HCT116 (cell line): Measurements from ENCODE around the gene CD2BP2. TPM values are rescaled to one million over a fixed set of nuclear protein-coding genes. Genes with fewer than 3 reads are reported as not detected.

Source experiments
- ATAC-seq: fragments of 200-7000 bp; cut with Tn5 transposase; 2 replicates; pipeline ENCODE4 v1.9.1; 2020; ENCODE audit warnings: mild to moderate bottlenecking, moderate library complexity
- BruUV-seq: library from RNA; stranded (reverse); fragments of 400-500 nt; replicated peaks from 2 replicates; lab custom pipeline; 2021; lab: Mats Ljungman, UMichigan
- CTCF ChIA-PET: fragments of 300-600 bp; sonication (Branson Sonifier 250); formaldehyde crosslinking; loops from one replicate; lab custom pipeline; 2021; ENCODE audit warnings: antibody characterized with exemption; lab: Charles Lee
- POLR2A ChIA-PET: fragments of 300-600, 350-600 bp; sonication (Branson Sonifier 250); formaldehyde crosslinking; loops from one replicate; lab custom pipeline; 2021; ENCODE audit warnings: antibody characterized with exemption; lab: Charles Lee
- RAD21 ChIA-PET, 2 experiments: fragments of 300-600 bp; sonication (Branson Sonifier 250); formaldehyde crosslinking; loops; one replicate each; lab custom pipeline; 2023; ENCODE audit warnings: low total read pairs in 2 of 2; ENCODE audit not compliant: uncharacterized antibody in 2 of 2, unreplicated experiment in 2 of 2, low non-redundant PET in 1 of 2; lab: Charles Lee
- DNase-seq: peaks from one replicate; pipeline ENCODE4 v3.0.0-alpha.2; 2010; ENCODE audit warnings: low read depth, low spot score
- H2AFZ ChIP-seq: fragments of 200-600 bp; shearing (Covaris generic), sonication (generic); 2 replicates; pipeline ENCODE4 v1.6.1; 2017; ENCODE audit warnings: low read depth, mixed run types, mixed read lengths, antibody characterized with exemption, low read length; ENCODE audit not compliant: poor library complexity, severe bottlenecking
- H3K27ac ChIP-seq: 2 replicates; pipeline ENCODE4 v1.5.1; 2012; ENCODE audit warnings: low read depth, low read length
- H3K27me3 ChIP-seq: fragments of 200-600 bp; sonication (generic); 2 replicates; pipeline ENCODE4 v1.6.1; 2016; ENCODE audit warnings: mixed run types, low read length, mixed read lengths; ENCODE audit not compliant: insufficient read depth
- H3K36me3 ChIP-seq, 2 experiments: fragments of 200-500 bp in 1 of 2; fragments of 200-600 bp in 1 of 2; sonication (Bioruptor generic) in 1 of 2; sonication (generic) in 1 of 2; 2 replicates each; pipeline versions ENCODE4 v1.5.1 to v1.6.1; 2014 to 2016; ENCODE audit warnings: low read length in 2 of 2, inconsistent platforms in 1 of 2, mixed read lengths in 1 of 2, mixed run types in 1 of 2; ENCODE audit not compliant: insufficient read depth in 2 of 2, control insufficient read depth in 1 of 2
- H3K4me1 ChIP-seq, 2 experiments: fragments of 200-600 bp in 1 of 2; sonication (generic) in 1 of 2; 2 replicates each; pipeline versions ENCODE4 v1.5.1 to v1.6.1; 2012 to 2017; ENCODE audit warnings: low read length in 2 of 2, inconsistent platforms in 1 of 2, mild to moderate bottlenecking in 1 of 2, mixed read lengths in 1 of 2, mixed run types in 1 of 2, moderate library complexity in 1 of 2; ENCODE audit not compliant: insufficient read depth in 2 of 2, control insufficient read depth in 1 of 2
- H3K4me2 ChIP-seq: fragments of 200-600 bp; sonication (generic); 2 replicates; pipeline ENCODE4 v1.6.1; 2017; ENCODE audit warnings: mixed run types, low read length, mixed read lengths
- H3K4me3 ChIP-seq, 2 experiments: fragments of 200-600 bp in 1 of 2; sonication (generic) in 1 of 2; replicated peaks in 1 of 2; 2 replicates each; pipeline ENCODE4 v1.5.1; 2011 to 2016; ENCODE audit warnings: low read length in 2 of 2, control low read depth in 1 of 2, low read depth in 1 of 2, mild to moderate bottlenecking in 1 of 2, mixed read lengths in 1 of 2, mixed run types in 1 of 2
- H3K79me2 ChIP-seq: fragments of 200-600 bp; sonication (generic); 2 replicates; pipeline ENCODE4 v1.6.1; 2017; ENCODE audit warnings: mild to moderate bottlenecking, mixed run types, low read length, moderate library complexity, mixed read lengths; ENCODE audit not compliant: insufficient read depth
- H3K9ac ChIP-seq: fragments of 200-600 bp; sonication (generic); 2 replicates; pipeline ENCODE4 v1.6.1; 2016; ENCODE audit warnings: low read length, mixed read lengths
- H3K9me2 ChIP-seq: fragments of 200-600 bp; sonication (generic), shearing (Covaris generic); 2 replicates; pipeline ENCODE4 v1.6.1; 2017; ENCODE audit warnings: mixed run types, mild to moderate bottlenecking, moderate library complexity; ENCODE audit not compliant: insufficient read depth
- H3K9me3 ChIP-seq, 2 experiments: fragments of 200-500 bp in 1 of 2; fragments of 200-600 bp in 1 of 2; sonication (Bioruptor generic) in 1 of 2; sonication (generic) in 1 of 2; 2 replicates each; pipeline ENCODE4 v1.6.1; 2014 to 2017; ENCODE audit warnings: low read length in 2 of 2, mixed read lengths in 2 of 2, inconsistent platforms in 1 of 2, low read depth in 1 of 2, mild to moderate bottlenecking in 1 of 2, mixed run types in 1 of 2, moderate library complexity in 1 of 2; ENCODE audit not compliant: control insufficient read depth in 1 of 2, insufficient read depth in 1 of 2
- H4K20me1 ChIP-seq: fragments of 200-600 bp; sonication (generic), shearing (Covaris generic); 2 replicates; pipeline ENCODE4 v1.6.1; 2017; ENCODE audit warnings: mixed run types, mild to moderate bottlenecking, moderate library complexity; ENCODE audit not compliant: insufficient read depth
- FOSL1 ChIP-seq: IDR thresholded peaks from 2 replicates; pipeline ENCODE4 v1.6.1; 2012; ENCODE audit warnings: low read depth
- MAX ChIP-seq: IDR thresholded peaks from 2 replicates; pipeline ENCODE4 v1.6.1; 2012
- POLR2A ChIP-seq: IDR thresholded peaks from 2 replicates; pipeline ENCODE4 v1.7.0; 2011; ENCODE audit warnings: borderline replicate concordance; ENCODE audit not compliant: insufficient read depth, insufficient read length; ENCODE audit errors: extremely low read depth
- ZBTB33 ChIP-seq: IDR thresholded peaks from 2 replicates; pipeline ENCODE4 v1.6.1; 2011; ENCODE audit warnings: mild to moderate bottlenecking, low read length, moderate library complexity; ENCODE audit not compliant: insufficient replicate concordance; ENCODE audit errors: extremely low read depth
- intact Hi-C: fragments of 100-400 bp; cut with micrococcal nuclease; formaldehyde crosslinking; loops from 2 replicates; pipeline ENCODE4 v1.10.0; 2022
- total RNA-seq: library from RNA; stranded (reverse); gene quantifications from one replicate; pipeline ENCODE4 v1.2.1, GENCODE V29; 2021; ENCODE audit not compliant: unreplicated experiment

Gene CD2BP2
- total RNA-seq, 1 experiment from 2014 or later: 51.8 TPM

GRCh38 chr16:30395992-30396585, 41.0 kb upstream of the CD2BP2 start:
- Histone ChIP-seq H3K9ac (peak overlapping the region; percentile 87), H3K36me3 (peaks cover 2 to 18% of the 10 kb centered on the region in 2 experiments; a peak in 3 of 4 replicates), H2AFZ (no peak overlapping the region), H4K20me1 (no peaks in the 10 kb centered on the region)
- ATAC-seq: no peak
- intact Hi-C loops: loop anchor here (1.0 to 2.0 kb wide), 2 partner anchors 17 to 41 kb away; partner anchors contain the start of gene CD2BP2
- TF ChIP-seq POLR2A (no peak), ZBTB33 (no peak), MAX (no peak), FOSL1 (no peak)
- TF ChIP-seq, all 23 proteins: peak for 0
- H3K79me2 ChIP-seq: peaks cover 25% of the 10 kb centered on the region
- no peaks in the 10 kb centered on the region for H3K9me3 ChIP-seq
- POLR2A ChIA-PET: interaction anchor here (1.2 to 2.1 kb wide), 5 partner anchors 9 to 34 kb away, joined by 3 to 10 read pairs (median 4); partner anchors contain the start of genes DCTPP1 and ZNF771
- BruUV-seq: TSS peak; percentile 69
- peaks cover 31 to 57% of the 10 kb centered on the region in 2 experiments for H3K4me1 ChIP-seq
- RAD21 ChIA-PET: interaction anchor here in 1 of 2 experiments (1.9 kb wide), 1 partner anchor 41 kb away, joined by 4 read pairs; the partner anchor contains the start of gene CD2BP2
- DNase-seq: no peak
- H3K4me3 ChIP-seq: peak overlapping the region; percentile 95 to 96
- H3K27me3 ChIP-seq: no peaks in the 10 kb centered on the region
- peak overlapping the region; percentile 88 for H3K4me2 ChIP-seq
- no peaks in the 10 kb centered on the region for H3K9me2 ChIP-seq
- H3K27ac ChIP-seq: peak overlapping the region; percentile 97
- CTCF ChIA-PET: interaction anchor here (1.6 to 2.5 kb wide), 4 partner anchors 12 to 25 kb away, joined by 5 to 19 read pairs (median 8); partner anchors contain the start of gene ZNF771
